ENCODE data around the gene LAMA3. TPM values are rescaled to one million over a fixed set of nuclear protein-coding genes. Genes with fewer than 3 reads are reported as not detected.

Gene LAMA3
- total and polyA plus RNA-seq, 2 donors (not counting 1 experiment from before 2014, with no cell fraction given): 0.75 to 13.2 TPM

GRCh38 chr18:23719634-23720201 lies 30.5 kb downstream of the LAMA3 start:
- Histone ChIP-seq H3K27ac (ENCODE audit: insufficient read depth, low read length) (peak overlapping the region; percentile 79), H3K36me3 (ENCODE audit: control insufficient read depth, insufficient read depth, low read length) (no peaks in the 10 kb centered on the region), H3K4me1 (ENCODE audit: control insufficient read depth, extremely low read depth, insufficient read depth, low read length) (peaks cover 12% of the 10 kb centered on the region), H3K9me3 (ENCODE audit: control insufficient read depth, insufficient read depth, low read depth, low read length) (no peaks in the 10 kb centered on the region), H3K27me3 (ENCODE audit: control insufficient read depth, insufficient read depth, low read length) (no peaks in the 10 kb centered on the region), H2AFZ (ENCODE audit: low read length) (peak overlapping the region; percentile 50), H3K79me2 (ENCODE audit: control insufficient read depth, insufficient read depth, low read length) (no peaks in the 10 kb centered on the region), H3K4me3 (replicated peaks in 1 of 4; ENCODE audit: control extremely low read depth in 1 of 4, insufficient read depth in 1 of 4, low read depth in 3 of 4, low read length in 4 of 4) (no peak overlapping the region), H3K4me2 (ENCODE audit: extremely low read depth, insufficient read depth, low read length) (peak overlapping the region; percentile 23), H4K20me1 (ENCODE audit: control insufficient read depth, extremely low read depth, insufficient read depth, low read length) (no peaks in the 10 kb centered on the region), H3K9ac (ENCODE audit: insufficient read depth, low read length) (no peak overlapping the region)
- TF ChIP-seq EZH2 (IDR thresholded peaks at IDR 0.05; ENCODE audit: low read length, missing control alignments) (no peak), CTCF (conservative IDR thresholded peaks at IDR 0.05 in 1 of 2, IDR thresholded peaks at IDR 0.05 in 1 of 2; ENCODE audit: low read depth in 1 of 2, low read length in 2 of 2) (no peak)
- peak; percentile 95 to 98 for DNase-seq (ENCODE audit: low read depth in 2 of 2)

GRCh38 chr18:23721696-23722480 lies 32.6 kb downstream of the LAMA3 start:
- DNase-seq (ENCODE audit: low read depth in 2 of 2): peak in 1 of 2 donors; percentile 32
- TF ChIP-seq EZH2 (IDR thresholded peaks at IDR 0.05; ENCODE audit: low read length, missing control alignments): no peak
- no peak for TF ChIP-seq CTCF (conservative IDR thresholded peaks at IDR 0.05 in 1 of 2, IDR thresholded peaks at IDR 0.05 in 1 of 2; ENCODE audit: low read depth in 1 of 2, low read length in 2 of 2)
- no peak overlapping the region for H3K4me2 ChIP-seq (ENCODE audit: extremely low read depth, insufficient read depth, low read length)
- H4K20me1 ChIP-seq (ENCODE audit: control insufficient read depth, extremely low read depth, insufficient read depth, low read length): no peaks in the 10 kb centered on the region
- H3K4me3 ChIP-seq (replicated peaks in 1 of 4; ENCODE audit: control extremely low read depth in 1 of 4, insufficient read depth in 1 of 4, low read depth in 3 of 4, low read length in 4 of 4): no peak overlapping the region
- H3K27me3 ChIP-seq (ENCODE audit: control insufficient read depth, insufficient read depth, low read length): no peaks in the 10 kb centered on the region
- H3K79me2 ChIP-seq (ENCODE audit: control insufficient read depth, insufficient read depth, low read length): no peaks in the 10 kb centered on the region
- no peak overlapping the region for H3K27ac ChIP-seq (ENCODE audit: insufficient read depth, low read length)
- no peak overlapping the region for H2AFZ ChIP-seq (ENCODE audit: low read length)
- no peak overlapping the region for H3K9ac ChIP-seq (ENCODE audit: insufficient read depth, low read length)
- no peaks in the 10 kb centered on the region for H3K36me3 ChIP-seq (ENCODE audit: control insufficient read depth, insufficient read depth, low read length)
- H3K9me3 ChIP-seq (ENCODE audit: control insufficient read depth, insufficient read depth, low read depth, low read length): no peaks in the 10 kb centered on the region
- peaks cover 10% of the 10 kb centered on the region for H3K4me1 ChIP-seq (ENCODE audit: control insufficient read depth, extremely low read depth, insufficient read depth, low read length)

GRCh38 chr18:23722646-23723045 lies 33.4 kb downstream of the LAMA3 start:
- no peak for TF ChIP-seq CTCF (conservative IDR thresholded peaks at IDR 0.05 in 1 of 2, IDR thresholded peaks at IDR 0.05 in 1 of 2; ENCODE audit: low read depth in 1 of 2, low read length in 2 of 2)
- TF ChIP-seq EZH2 (IDR thresholded peaks at IDR 0.05; ENCODE audit: low read length, missing control alignments): no peak
- H3K27me3 ChIP-seq (ENCODE audit: control insufficient read depth, insufficient read depth, low read length): no peaks in the 10 kb centered on the region
- H3K79me2 ChIP-seq (ENCODE audit: control insufficient read depth, insufficient read depth, low read length): no peaks in the 10 kb centered on the region
- no peak overlapping the region for H2AFZ ChIP-seq (ENCODE audit: low read length)
- no peaks in the 10 kb centered on the region for H3K36me3 ChIP-seq (ENCODE audit: control insufficient read depth, insufficient read depth, low read length)
- no peak overlapping the region for H3K9ac ChIP-seq (ENCODE audit: insufficient read depth, low read length)
- no peaks in the 10 kb centered on the region for H4K20me1 ChIP-seq (ENCODE audit: control insufficient read depth, extremely low read depth, insufficient read depth, low read length)
- H3K4me2 ChIP-seq (ENCODE audit: extremely low read depth, insufficient read depth, low read length): no peak overlapping the region
- no peaks in the 10 kb centered on the region for H3K9me3 ChIP-seq (ENCODE audit: control insufficient read depth, insufficient read depth, low read depth, low read length)
- peaks cover 10% of the 10 kb centered on the region for H3K4me1 ChIP-seq (ENCODE audit: control insufficient read depth, extremely low read depth, insufficient read depth, low read length)
- H3K27ac ChIP-seq (ENCODE audit: insufficient read depth, low read length): no peak overlapping the region
- no peak overlapping the region for H3K4me3 ChIP-seq (replicated peaks in 1 of 4; ENCODE audit: control extremely low read depth in 1 of 4, insufficient read depth in 1 of 4, low read depth in 3 of 4, low read length in 4 of 4)
- DNase-seq (ENCODE audit: low read depth in 2 of 2): no peak
